AG09319 (cell line): ENCODE measurements around the gene SDHB.

Experiments used
- DNase-seq: peaks from one replicate; pipeline ENCODE4 v3.0.0-alpha.2; 2010; ENCODE audit warnings: low read depth; ENCODE audit errors: extremely low read depth
- TF ChIP-seq, protein P1 (sequence below): IDR thresholded peaks from 2 replicates; pipeline ENCODE4 v1.5.1; 2011; ENCODE audit warnings: low read depth, mild to moderate bottlenecking, inconsistent platforms, low read length, moderate library complexity

SDHB gene

DNA sequence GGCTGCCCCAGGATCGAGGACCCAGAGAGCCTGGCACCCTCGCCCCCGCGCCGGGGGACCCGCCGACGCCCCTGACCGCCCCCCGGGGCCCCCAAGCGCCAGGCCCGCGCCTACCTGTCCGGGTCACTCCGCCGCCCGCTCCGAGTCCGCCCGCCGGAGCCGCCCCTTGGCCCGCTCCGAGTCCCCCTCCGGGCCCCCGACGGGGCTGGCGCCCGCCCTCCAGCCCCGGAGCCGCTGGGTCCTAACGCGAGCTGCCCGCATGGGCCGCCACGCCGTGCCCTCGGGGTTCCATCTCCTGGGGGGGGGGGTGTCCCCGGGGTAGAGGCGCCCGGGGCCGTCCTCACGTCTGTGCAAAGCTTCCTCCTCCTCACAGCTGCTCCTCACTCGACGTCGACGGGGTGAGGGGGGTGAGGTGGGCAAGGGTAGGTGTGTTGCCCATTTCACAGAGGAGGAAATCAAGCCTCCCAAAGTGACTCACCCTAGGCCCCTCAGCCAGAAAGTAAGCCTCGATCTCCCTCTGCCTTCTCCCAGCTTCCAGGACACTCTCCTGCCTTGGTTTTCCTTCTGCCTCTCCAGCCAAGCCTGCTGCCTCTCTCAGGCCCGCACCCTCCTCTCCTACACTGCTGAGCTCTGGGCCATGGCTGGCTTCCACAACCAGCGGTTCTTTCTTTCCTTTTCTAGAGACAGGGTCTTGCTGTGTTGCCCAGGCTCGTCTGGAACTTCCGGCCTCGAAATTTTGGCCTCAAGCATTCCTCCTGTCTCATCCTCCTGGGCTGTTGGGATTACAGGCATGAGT is 73.2 kb downstream of the SDHB start, which contains the start of gene MFAP2:
MFAP2 (minus strand) TSS at position 148 of the 796 bp plus-strand sequence. CDS start 2,347 bp downstream, outside the sequence.
- no peak for DNase-seq
- TF ChIP-seq, protein P1, sequence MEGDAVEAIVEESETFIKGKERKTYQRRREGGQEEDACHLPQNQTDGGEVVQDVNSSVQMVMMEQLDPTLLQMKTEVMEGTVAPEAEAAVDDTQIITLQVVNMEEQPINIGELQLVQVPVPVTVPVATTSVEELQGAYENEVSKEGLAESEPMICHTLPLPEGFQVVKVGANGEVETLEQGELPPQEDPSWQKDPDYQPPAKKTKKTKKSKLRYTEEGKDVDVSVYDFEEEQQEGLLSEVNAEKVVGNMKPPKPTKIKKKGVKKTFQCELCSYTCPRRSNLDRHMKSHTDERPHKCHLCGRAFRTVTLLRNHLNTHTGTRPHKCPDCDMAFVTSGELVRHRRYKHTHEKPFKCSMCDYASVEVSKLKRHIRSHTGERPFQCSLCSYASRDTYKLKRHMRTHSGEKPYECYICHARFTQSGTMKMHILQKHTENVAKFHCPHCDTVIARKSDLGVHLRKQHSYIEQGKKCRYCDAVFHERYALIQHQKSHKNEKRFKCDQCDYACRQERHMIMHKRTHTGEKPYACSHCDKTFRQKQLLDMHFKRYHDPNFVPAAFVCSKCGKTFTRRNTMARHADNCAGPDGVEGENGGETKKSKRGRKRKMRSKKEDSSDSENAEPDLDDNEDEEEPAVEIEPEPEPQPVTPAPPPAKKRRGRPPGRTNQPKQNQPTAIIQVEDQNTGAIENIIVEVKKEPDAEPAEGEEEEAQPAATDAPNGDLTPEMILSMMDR, result no peak

DNA sequence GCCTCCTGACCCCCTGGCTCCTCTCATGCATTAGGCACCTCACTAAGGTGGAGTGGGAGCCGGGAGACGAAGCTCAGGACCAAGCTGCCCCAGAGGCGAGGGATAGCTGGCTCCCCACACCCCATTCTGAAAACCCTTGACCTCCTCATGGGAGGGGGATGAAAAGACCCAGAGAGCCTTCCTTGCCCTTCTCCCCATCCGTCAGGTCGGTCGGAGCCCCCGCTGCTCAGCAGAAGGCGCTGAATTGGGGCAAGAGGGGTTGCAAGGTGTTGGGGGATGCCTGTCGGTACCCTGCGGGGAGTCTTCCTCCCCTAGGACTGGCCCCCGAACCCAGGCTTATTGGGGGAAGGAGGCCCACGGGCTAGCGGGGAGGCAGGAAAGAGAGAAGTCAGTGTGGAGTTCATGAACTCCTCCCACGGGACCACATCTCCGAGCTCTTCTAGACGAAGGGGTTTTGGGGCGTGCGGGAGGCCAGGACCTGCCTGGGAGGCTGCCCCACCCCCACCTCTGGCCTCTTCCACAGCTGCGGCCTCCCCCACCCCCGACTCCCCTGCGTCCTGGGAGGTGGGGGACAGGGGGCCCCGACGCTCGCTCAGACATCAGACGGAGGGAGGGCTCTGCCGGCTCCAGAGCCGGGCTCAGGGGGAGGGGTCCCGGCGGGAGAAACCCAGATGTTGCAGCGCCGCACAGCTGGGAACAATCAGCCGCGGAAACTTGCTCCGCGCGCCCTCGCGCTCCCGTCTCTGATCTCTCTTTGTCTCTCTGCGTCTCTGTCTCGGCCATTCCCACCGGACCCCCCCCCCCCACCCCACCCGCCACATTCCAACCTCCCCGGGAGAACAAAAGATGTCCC is 74.1 kb downstream of the SDHB start:
- DNase-seq, result no peak
- TF ChIP-seq, protein P1, result no peak

DNA sequence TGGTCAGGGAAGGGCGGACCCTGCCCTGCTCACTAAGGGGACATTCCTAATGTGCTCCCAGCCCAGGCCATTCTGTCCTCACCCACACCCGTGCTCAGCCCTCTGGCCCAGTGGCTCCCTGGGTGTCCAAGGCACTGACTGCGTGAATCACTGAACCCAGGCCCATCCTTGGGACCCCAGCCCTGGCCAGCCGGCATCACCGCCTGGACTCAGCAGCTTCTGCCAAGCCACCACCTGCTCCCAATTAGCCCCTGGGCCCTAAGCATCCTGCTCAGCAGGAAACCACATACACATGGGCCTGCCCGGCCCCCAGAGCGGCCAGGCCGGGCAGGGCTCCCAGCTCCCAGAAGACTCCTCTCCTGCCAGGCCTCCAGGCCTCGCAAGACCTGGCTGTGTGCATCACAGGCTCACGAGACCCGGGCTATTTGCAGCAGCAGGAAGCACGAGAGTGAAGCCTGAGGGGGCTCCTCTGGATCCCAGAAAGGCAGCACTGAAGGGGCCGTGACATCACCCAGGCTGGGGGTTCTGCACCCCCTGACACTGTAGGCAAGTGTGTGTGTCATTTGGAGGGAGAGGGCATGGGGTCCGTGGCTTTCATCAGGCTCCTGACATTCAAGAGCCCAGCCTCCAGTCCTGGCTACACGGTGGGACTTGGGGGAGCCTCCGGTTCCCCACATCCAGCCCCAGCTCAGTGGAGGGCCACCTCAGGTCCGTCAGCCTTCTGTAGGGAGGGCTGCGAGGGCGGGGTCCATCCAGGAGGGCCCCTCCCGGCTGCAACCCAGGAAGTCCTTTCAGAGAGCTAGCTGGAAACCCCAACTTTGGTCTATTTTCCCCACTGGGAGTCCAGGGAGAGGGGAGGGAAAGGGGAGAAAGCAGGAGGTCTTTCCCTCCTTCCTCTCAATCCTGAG is 75.0 kb downstream of the SDHB start:
- TF ChIP-seq, protein P1, result no peak
- DNase-seq, result peak; percentile 92

DNA sequence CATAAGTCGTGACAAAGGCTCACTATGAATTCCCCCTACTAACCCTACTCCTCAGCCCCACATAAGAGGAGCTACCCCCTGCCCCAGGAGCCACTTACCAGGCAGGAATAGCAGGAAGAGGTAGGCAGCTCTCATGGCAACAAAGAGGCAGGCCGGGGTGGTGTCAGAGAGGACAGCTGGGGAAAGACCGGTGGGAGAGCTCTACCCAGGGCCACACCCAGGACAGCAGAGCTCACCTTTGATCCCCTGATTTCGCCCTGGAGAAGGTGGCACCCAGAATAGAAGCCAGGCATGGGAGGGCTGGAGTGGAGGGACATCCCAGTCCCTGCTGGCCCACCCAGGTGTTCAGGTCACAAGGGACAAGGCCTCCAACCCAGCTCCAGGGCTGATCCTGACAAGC is 75.7 kb downstream of the SDHB start:
- TF ChIP-seq, protein P1, result no peak
- no peak for DNase-seq

DNA sequence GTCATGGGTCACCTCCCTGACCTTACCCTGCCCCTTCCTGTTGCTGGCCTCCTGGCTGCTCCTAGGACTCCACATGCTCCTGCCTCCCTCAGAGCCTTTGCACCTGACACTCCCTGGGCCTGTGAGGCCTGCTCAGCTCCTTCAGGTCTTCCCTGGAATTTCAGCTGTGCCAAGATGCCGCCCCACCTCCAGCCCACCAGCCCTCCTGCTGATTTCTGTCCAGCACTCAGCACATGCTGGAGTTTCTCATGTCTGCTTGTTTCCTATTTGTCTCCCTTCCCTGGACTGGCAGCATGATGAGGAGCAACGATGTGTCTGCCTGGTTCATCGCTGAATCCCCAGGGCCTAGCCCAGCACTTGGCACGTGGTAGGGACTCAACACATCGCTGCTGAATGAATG is 76.5 kb downstream of the SDHB start:
- no peak for DNase-seq
- TF ChIP-seq, protein P1, result no peak

DNA sequence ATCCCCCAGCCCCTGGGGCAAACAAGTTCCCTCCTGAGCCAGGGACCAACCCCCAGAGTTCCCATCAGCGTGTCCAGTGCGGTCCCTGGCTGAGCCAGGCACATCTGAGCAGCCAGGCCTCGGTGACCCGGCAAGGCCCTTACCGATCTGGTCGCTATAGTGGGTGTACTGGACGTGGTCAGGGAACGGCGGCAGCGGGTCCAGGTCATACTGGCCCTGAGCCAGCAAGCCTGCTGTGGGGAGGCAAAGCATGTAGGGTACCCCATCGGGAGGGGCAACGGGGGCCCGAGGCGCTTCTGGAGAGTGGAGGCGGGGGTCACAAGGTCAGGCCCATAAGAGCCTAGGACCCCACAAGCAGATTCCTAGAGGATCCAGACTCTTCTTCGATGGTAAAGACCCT is 76.9 kb downstream of the SDHB start:
- no peak for DNase-seq
- TF ChIP-seq, protein P1, result no peak
